HG02973 (cell line): ENCODE measurements around the gene STAT5A.
"Not testable (repeated sequence)": the region's sequence is repeated elsewhere in the genome, so short reads cannot be mapped to it uniquely, and the experiment has no call there.

ENCODE experiments used
- ATAC-seq: cut with Tn5 transposase; IDR thresholded peaks from one replicate; pipeline ENCODE4 v1.9.1; 2021; ENCODE audit warnings: moderate library complexity; ENCODE audit not compliant: unreplicated experiment

Gene STAT5A

GRCh38 chr17:42359133-42359532, 70.8 kb downstream of the STAT5A start:
- no peak for ATAC-seq

- not testable (repeated sequence) for ATAC-seq
Observed at GRCh38 chr17:42360388-42360787, 72.1 kb downstream of the STAT5A start.
